Activated CD8-positive, alpha-beta memory T cell treated with anti-CD3 and anti-CD28 coated beads, Interleukin-2, amount 10 ng/mL, durations not matched to agents 7 days and 5 days (primary cell): ENCODE data around the gene ALPP. TPM values are rescaled to one million over a fixed set of nuclear protein-coding genes. Genes with fewer than 3 reads are reported as not detected.
A peak's percentile ranks its signal among the peaks of the same experiment; 100 is the strongest.

ENCODE experiments used
- ATAC-seq: fragments of 150-1000 bp; cut with Tn5 transposase; one replicate; pipeline ENCODE4 v1.10.0; 2021; ENCODE audit warnings: moderate library complexity
- CTCF ChIA-PET: fragments of 350-600 bp; sonication (Branson Sonifier 250); formaldehyde crosslinking; loops from one replicate; lab custom pipeline; 2021; ENCODE audit warnings: antibody characterized with exemption; lab: Charles Lee
- DNase-seq: peaks from one replicate; pipeline ENCODE4 v3.0.0-alpha.2; 2020
- H3K27ac Mint-ChIP-seq: one replicate; pipeline ENCODE4 v1.8.0; 2021; ENCODE audit warnings: mild to moderate bottlenecking, mixed read lengths
- H3K27me3 Mint-ChIP-seq: one replicate; pipeline ENCODE4 v1.8.0; 2021; ENCODE audit warnings: mixed read lengths
- H3K36me3 Mint-ChIP-seq: one replicate; pipeline ENCODE4 v1.8.0; 2021; ENCODE audit warnings: mild to moderate bottlenecking, mixed read lengths
- H3K4me1 Mint-ChIP-seq: one replicate; pipeline ENCODE4 v1.8.0; 2021; ENCODE audit warnings: mixed read lengths
- H3K4me3 Mint-ChIP-seq: one replicate; pipeline ENCODE4 v1.8.0; 2021; ENCODE audit warnings: mild to moderate bottlenecking, moderate library complexity, mixed read lengths
- H3K9me3 Mint-ChIP-seq: one replicate; pipeline ENCODE4 v1.8.0; 2022; ENCODE audit warnings: low read depth, mixed read lengths
- total RNA-seq, 2 experiments: library from RNA; stranded (reverse); gene quantifications; one replicate each; pipeline ENCODE4 v1.2.3, GENCODE V29; 2021

The ALPP gene
- total RNA-seq, 2 experiments from 2014 or later: not detected

- Mint-ChIP-seq H3K36me3 (no peaks in the 10 kb centered on the region), H3K4me3 (no peak overlapping the region), H3K27ac (no peak overlapping the region), H3K4me1 (peaks cover 3% of the 10 kb centered on the region), H3K9me3 (no peaks in the 10 kb centered on the region), H3K27me3 (peaks cover 40% of the 10 kb centered on the region)
- DNase-seq (no peak), ATAC-seq (no peak)
- CTCF ChIA-PET: no interaction called here
Measured at GRCh38 chr2:232347369-232347768, 31.2 kb upstream of the ALPP start.

DNA sequence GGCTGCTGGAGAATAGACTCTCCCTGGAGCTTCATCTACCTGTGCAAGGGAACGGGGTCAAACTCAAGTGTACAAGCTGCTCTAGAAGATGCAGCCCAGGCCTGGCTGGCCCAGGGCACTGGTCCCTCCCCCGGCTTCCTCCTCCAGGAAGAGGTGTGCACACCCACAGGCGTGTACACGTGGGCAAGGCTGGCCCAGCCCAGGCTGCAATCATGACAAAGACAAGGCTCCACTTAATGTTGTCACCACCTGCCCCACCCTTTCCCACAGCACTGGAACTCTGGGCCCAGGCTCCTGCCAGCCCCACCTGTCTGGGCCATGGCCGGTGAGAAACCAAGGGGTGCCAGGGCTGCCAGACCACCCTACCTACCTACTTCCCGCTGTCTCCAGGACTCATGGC lies 29.6 kb upstream of the ALPP start:
- CTCF ChIA-PET: no interaction called here
- no peaks in the 10 kb centered on the region for H3K9me3 Mint-ChIP-seq
- H3K27ac Mint-ChIP-seq: no peak overlapping the region
- peaks cover 3% of the 10 kb centered on the region for H3K4me1 Mint-ChIP-seq
- H3K27me3 Mint-ChIP-seq: peaks cover 42% of the 10 kb centered on the region
- DNase-seq: no peak
- H3K36me3 Mint-ChIP-seq: no peaks in the 10 kb centered on the region
- peak; percentile 47 for ATAC-seq
- H3K4me3 Mint-ChIP-seq: no peak overlapping the region

DNA sequence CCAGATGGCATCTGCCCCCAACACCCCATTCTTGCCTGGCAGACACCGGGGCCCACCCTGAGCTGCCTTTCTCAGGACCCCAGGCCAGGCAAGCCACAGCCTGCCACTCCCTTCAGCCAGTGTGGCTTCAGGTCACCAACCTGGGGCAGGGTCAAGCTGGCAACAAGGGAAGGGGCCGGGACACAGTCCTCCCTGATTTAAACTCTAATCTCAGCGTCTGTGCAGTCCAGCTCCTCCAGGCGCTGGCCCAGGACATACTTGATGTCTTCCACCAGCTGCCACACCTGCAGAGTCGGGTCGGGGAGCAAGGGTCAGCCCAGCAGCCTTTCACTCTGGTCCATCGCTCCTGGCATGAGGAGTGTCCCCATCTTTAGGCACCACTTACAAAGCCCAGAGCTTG lies 29.0 kb upstream of the ALPP start:
- ATAC-seq (no peak), DNase-seq (no peak)
- CTCF ChIA-PET: interaction anchor here (1.3 kb wide), 1 partner anchor 444 kb away, joined by 3 read pairs; no protein-coding TSS in a partner anchor
- Mint-ChIP-seq H3K4me1 (peaks cover 3% of the 10 kb centered on the region), H3K36me3 (no peaks in the 10 kb centered on the region), H3K9me3 (no peaks in the 10 kb centered on the region), H3K27ac (no peak overlapping the region), H3K27me3 (peaks cover 39% of the 10 kb centered on the region), H3K4me3 (no peak overlapping the region)

DNA sequence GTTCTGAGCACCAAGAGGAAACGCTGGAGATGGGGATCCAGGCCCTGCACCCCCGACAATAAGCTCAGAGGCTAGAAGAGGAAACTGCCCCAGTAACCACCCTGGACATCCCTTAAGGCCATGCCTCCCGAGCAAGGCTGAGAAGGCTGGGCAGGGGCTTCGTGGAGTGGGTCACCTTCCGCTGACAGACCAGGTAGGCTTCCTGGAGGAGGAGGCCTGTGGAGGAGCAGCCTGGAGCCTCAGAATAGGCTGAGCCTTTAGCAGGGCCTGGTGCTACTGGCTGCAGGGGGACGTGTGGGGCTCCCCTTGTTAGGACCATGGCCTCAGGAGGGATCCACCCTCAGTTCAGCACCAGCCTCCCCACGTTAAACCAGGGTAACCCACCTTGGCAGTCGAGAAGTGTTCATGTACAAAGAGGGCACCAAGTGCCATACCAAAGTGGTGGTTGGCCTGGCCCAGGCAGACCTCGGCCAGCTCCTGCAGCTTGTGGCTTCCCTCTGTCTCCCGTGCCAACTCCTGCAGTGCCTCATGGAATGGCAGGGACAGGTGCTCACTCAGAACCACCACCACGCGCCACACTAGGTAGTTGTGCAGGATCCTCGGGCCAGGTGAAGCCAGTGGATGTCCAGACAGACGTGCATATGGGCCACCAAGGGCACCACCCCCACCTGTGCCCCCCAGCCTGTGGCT lies 28.5 kb upstream of the ALPP start:
- H3K27me3 Mint-ChIP-seq: peaks cover 42% of the 10 kb centered on the region
- no peak overlapping the region for H3K27ac Mint-ChIP-seq
- no peak overlapping the region for H3K4me3 Mint-ChIP-seq
- no peaks in the 10 kb centered on the region for H3K9me3 Mint-ChIP-seq
- H3K4me1 Mint-ChIP-seq: peaks cover 3% of the 10 kb centered on the region
- no peak for DNase-seq
- CTCF ChIA-PET: interaction anchor here (1.3 kb wide), 1 partner anchor 444 kb away, joined by 3 read pairs; no protein-coding TSS in a partner anchor
- no peak for ATAC-seq
- H3K36me3 Mint-ChIP-seq: no peaks in the 10 kb centered on the region

DNA sequence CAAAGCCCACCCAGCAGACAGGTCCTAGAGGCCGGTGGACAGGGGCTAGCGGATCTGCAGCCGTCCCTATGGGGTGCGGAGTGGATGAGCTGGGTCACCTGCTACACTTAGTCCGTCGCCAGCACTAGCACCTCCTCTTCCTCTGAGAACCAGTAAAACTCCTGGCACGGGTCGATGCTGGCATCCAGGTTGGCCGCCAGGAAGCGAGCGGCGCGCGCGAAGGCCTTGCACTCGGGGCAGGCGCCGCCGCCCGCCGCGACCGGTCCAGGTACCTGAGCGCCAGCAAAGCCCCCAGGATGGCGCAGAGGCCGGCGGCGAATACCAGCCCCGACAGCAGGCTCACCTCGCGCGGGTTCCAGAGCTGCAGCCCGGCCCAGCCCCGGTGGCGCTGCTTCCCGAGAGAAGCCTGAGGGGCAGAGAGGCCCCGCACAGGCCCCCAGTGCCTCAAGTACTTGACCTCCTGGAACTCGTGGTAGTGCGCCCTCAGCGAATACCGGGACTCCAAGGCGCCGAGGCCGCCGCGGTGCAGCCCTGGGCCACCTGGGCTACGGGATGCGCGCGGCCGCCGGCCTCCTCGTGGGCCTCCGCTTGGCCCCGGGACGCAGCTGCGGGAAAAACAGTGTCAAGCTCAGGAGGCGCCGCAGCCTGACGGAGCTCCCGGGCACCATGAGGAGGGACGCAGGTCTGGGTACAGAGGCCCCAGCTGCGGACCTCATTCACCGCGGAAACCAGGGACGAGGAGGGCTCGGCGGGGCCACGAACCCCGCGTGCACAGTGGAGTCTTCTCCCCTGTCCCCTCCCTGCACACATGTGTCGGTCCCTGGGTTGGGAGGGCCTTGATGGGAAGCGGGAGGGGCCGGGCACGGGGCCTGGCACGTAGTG lies 27.5 kb upstream of the ALPP start:
- Mint-ChIP-seq H3K27me3 (peaks cover 42% of the 10 kb centered on the region), H3K27ac (no peak overlapping the region), H3K9me3 (no peaks in the 10 kb centered on the region), H3K4me3 (no peak overlapping the region), H3K36me3 (no peaks in the 10 kb centered on the region), H3K4me1 (peaks cover 3% of the 10 kb centered on the region)
- DNase-seq (no peak), ATAC-seq (peak; percentile 27)
- CTCF ChIA-PET: interaction anchor here (0.8 to 1.3 kb wide), 2 partner anchors 16 to 445 kb away, joined by 3 read pairs; no protein-coding TSS in a partner anchor

- no peak overlapping the region for H3K4me3 Mint-ChIP-seq
- H3K9me3 Mint-ChIP-seq: no peaks in the 10 kb centered on the region
- peaks cover 48% of the 10 kb centered on the region for H3K27me3 Mint-ChIP-seq
- H3K36me3 Mint-ChIP-seq: no peaks in the 10 kb centered on the region
- DNase-seq (no peak), ATAC-seq (no peak)
- CTCF ChIA-PET: interaction anchor here (0.8 kb wide), 1 partner anchor 15 kb away, joined by 3 read pairs; no protein-coding TSS in a partner anchor
- peaks cover 3% of the 10 kb centered on the region for H3K4me1 Mint-ChIP-seq
- no peak overlapping the region for H3K27ac Mint-ChIP-seq
Measured at GRCh38 chr2:232351686-232352510, 26.7 kb upstream of the ALPP start.

DNA sequence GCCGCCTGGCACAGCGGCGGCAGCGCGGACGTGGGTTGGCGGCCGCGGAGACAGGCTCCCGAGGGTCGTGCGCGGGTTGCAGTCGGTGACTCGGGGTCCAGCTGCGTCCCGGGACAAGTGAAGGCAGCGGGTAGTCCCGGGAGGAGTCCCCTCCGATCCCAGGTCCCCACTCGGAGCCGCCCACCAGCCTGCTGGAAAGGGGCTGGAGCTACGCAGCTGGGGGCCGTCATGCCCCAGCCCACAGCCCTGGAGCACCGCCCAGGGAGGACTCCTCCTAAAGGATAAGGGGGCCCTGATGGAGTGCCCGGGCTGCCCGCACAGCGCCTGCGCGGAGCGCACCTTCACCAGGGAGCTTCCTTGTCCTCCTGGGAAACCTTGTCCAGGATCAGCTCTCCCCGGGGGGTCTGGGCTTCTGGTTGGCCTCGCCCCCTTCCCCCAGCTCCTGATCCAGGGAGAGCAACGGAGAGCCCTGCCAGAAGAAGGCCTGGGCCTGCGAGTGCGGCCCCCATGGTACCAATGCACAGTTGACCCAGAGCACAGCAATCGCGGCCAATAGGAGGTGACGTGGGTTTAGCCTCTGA lies 25.9 kb upstream of the ALPP start:
- CTCF ChIA-PET: no interaction called here
- ATAC-seq: no peak
- H3K36me3 Mint-ChIP-seq: no peaks in the 10 kb centered on the region
- H3K27me3 Mint-ChIP-seq: peaks cover 44% of the 10 kb centered on the region
- no peak overlapping the region for H3K4me3 Mint-ChIP-seq
- no peaks in the 10 kb centered on the region for H3K9me3 Mint-ChIP-seq
- peaks cover 3% of the 10 kb centered on the region for H3K4me1 Mint-ChIP-seq
- H3K27ac Mint-ChIP-seq: no peak overlapping the region
- DNase-seq: no peak

- no peak overlapping the region for H3K4me3 Mint-ChIP-seq
- H3K27me3 Mint-ChIP-seq: peaks cover 40% of the 10 kb centered on the region
- no peak overlapping the region for H3K27ac Mint-ChIP-seq
- DNase-seq (no peak), ATAC-seq (no peak)
- CTCF ChIA-PET: no interaction called here
- no peaks in the 10 kb centered on the region for H3K36me3 Mint-ChIP-seq
- H3K9me3 Mint-ChIP-seq: no peaks in the 10 kb centered on the region
- peaks cover 3% of the 10 kb centered on the region for H3K4me1 Mint-ChIP-seq
Measured at GRCh38 chr2:232353096-232353495, 25.5 kb upstream of the ALPP start.

DNA sequence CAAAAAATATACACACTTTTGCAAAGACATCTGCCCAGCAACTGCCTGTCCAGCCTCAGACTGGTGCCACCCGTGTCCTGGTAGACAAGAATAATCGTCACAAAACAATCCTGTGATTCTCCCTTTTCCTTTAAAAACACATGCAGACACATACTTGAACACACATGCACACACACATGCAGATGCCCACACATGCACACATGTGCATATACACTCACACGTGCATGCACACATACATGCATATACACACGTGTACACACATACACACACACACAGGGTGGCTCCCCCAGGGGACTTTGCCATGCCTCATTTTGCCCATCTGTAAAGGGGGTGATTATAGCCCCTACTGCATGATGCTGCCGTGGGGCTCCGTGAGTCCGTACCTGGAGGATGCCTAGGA lies 24.9 kb upstream of the ALPP start:
- Mint-ChIP-seq H3K36me3 (no peaks in the 10 kb centered on the region), H3K27me3 (peaks cover 38% of the 10 kb centered on the region), H3K4me1 (peaks cover 3% of the 10 kb centered on the region), H3K4me3 (no peak overlapping the region), H3K9me3 (no peaks in the 10 kb centered on the region), H3K27ac (no peak overlapping the region)
- CTCF ChIA-PET: no interaction called here
- no peak for ATAC-seq
- no peak for DNase-seq

DNA sequence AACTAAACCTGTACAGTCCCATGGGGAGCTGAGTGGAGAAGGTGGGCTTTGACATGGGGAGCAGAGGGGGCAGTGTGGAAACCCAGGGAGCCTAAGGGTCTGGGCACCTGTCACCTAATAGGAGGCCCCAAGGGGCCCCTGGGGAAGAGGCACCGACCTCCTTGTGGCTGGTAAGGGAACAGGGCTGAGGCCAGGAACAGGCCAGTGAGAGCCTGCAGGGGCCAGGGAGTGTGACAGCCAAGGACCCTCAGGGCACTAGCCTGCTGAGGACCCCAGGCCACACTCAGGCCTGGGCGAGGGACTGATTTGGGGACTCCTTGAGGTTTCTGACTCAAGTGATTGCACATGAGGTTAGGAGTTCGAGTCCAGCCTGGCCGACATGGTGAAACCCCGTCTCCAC lies 24.5 kb upstream of the ALPP start:
- peaks cover 38% of the 10 kb centered on the region for H3K27me3 Mint-ChIP-seq
- CTCF ChIA-PET: interaction anchor here (0.7 kb wide), 1 partner anchor 19 kb away, joined by 3 read pairs; no protein-coding TSS in a partner anchor
- H3K9me3 Mint-ChIP-seq: no peaks in the 10 kb centered on the region
- no peak overlapping the region for H3K27ac Mint-ChIP-seq
- ATAC-seq (no peak), DNase-seq (no peak)
- no peak overlapping the region for H3K4me3 Mint-ChIP-seq
- H3K36me3 Mint-ChIP-seq: no peaks in the 10 kb centered on the region
- H3K4me1 Mint-ChIP-seq: peaks cover 2% of the 10 kb centered on the region

GRCh38 chr2:232361646-232362045 lies 16.9 kb upstream of the ALPP start:
- CTCF ChIA-PET: interaction anchor here (0.5 to 1.6 kb wide), 2 partner anchors 10 to 459 kb away, joined by 3 read pairs; no protein-coding TSS in a partner anchor
- Mint-ChIP-seq H3K36me3 (no peaks in the 10 kb centered on the region), H3K4me1 (peaks cover 18% of the 10 kb centered on the region), H3K9me3 (no peaks in the 10 kb centered on the region), H3K4me3 (no peak overlapping the region), H3K27me3 (peaks cover 4% of the 10 kb centered on the region), H3K27ac (no peak overlapping the region)
- DNase-seq (no peak), ATAC-seq (no peak)

DNA sequence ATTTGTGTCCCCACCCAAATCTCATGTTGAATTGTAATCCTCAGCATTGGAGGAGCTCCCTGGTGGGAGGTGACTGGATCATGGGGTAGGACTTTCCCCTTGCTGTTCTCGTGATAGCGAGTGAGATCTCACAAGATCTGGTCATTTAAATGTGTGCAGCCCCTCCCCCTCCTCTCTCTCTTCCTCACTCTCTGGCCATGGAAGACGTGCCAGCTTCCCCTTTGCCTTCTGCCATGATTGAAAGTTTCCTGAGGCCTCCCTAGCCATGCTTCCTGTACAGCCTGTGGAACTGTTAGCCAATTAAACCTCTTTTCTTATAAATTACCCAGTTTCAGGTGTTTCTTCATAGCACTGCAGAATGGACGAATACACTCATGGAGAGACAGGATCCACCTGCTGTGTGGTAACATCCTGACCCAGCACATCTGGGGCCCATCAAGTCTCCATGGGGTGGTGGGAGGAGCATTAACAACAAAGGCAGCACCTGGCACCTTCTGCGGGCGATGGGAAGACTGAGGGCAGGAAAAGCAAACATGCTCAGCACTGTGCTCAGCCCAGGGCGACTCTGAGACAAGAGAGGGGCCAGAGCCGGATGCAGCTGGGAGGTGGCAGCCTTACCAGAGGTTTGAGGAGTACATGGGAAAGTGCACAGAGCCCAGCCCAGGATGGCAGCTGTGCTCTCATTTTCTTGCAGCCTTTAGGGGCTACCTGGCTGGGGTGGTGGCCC lies 16.2 kb upstream of the ALPP start:
- Mint-ChIP-seq H3K4me1 (peaks cover 18% of the 10 kb centered on the region), H3K36me3 (no peaks in the 10 kb centered on the region), H3K9me3 (no peaks in the 10 kb centered on the region), H3K27me3 (no peaks in the 10 kb centered on the region), H3K27ac (no peak overlapping the region), H3K4me3 (no peak overlapping the region)
- ATAC-seq (no peak), DNase-seq (no peak)
- CTCF ChIA-PET: interaction anchor here (1.0 to 2.4 kb wide), 4 partner anchors 9 to 77 kb away, joined by 3 to 9 read pairs (median 4); no protein-coding TSS in a partner anchor
